ENCODE data around the gene PRAMEF12. TPM values are rescaled to one million over a fixed set of nuclear protein-coding genes. Genes with fewer than 3 reads are reported as not detected.
"Not testable (repeated sequence)": the region's sequence is repeated elsewhere in the genome, so short reads cannot be mapped to it uniquely, and the experiment has no call there.

The PRAMEF12 gene
- total RNA-seq, 1 experiment from 2014 or later: not detected

GRCh38 chr1:12781488-12781887 is 8.0 kb downstream of the PRAMEF12 start:
- not testable (repeated sequence) for DNase-seq; H3K27ac ChIP-seq; H3K36me3 ChIP-seq; H3K4me1 ChIP-seq; H3K27me3 ChIP-seq; H3K9me3 ChIP-seq (replicated peaks); H3K4me3 ChIP-seq

- H3K4me1 ChIP-seq; H3K36me3 ChIP-seq; H3K27me3 ChIP-seq; H3K4me3 ChIP-seq; H3K27ac ChIP-seq; H3K9me3 ChIP-seq (replicated peaks): not testable (repeated sequence)
- DNase-seq: peak; percentile 22 to 58
Observed at GRCh38 chr1:12783783-12784182, 10.2 kb downstream of the PRAMEF12 start.

GRCh38 chr1:12784729-12785128 is 11.2 kb downstream of the PRAMEF12 start:
- not testable (repeated sequence) for H3K4me3 ChIP-seq; DNase-seq; H3K4me1 ChIP-seq; H3K9me3 ChIP-seq (replicated peaks); H3K36me3 ChIP-seq; H3K27ac ChIP-seq; H3K27me3 ChIP-seq

- not testable (repeated sequence) for H3K27ac ChIP-seq; H3K36me3 ChIP-seq; H3K4me1 ChIP-seq; H3K27me3 ChIP-seq; H3K9me3 ChIP-seq (replicated peaks); DNase-seq; H3K4me3 ChIP-seq
Observed at GRCh38 chr1:12791097-12791496, 17.6 kb downstream of the PRAMEF12 start, which contains the start of gene PRAMEF1. PRAMEF1 (plus strand) TSS chr1:12791397; CDS start chr1:12793228, 1,831 bp downstream.

GRCh38 chr1:12798911-12799310 is 25.4 kb downstream of the PRAMEF12 start:
- no peak overlapping the region for H3K27ac ChIP-seq
- H3K36me3 ChIP-seq: no peaks in the 10 kb centered on the region
- H3K4me3 ChIP-seq: no peak overlapping the region
- no peak for DNase-seq
- H3K27me3 ChIP-seq: no peaks in the 10 kb centered on the region
- no peaks in the 10 kb centered on the region for H3K9me3 ChIP-seq (replicated peaks)
- H3K4me1 ChIP-seq: no peaks in the 10 kb centered on the region

GRCh38 chr1:12799730-12800129 is 26.2 kb downstream of the PRAMEF12 start:
- Histone ChIP-seq H3K9me3 (replicated peaks) (no peaks in the 10 kb centered on the region), H3K36me3 (no peaks in the 10 kb centered on the region), H3K4me3 (no peak overlapping the region), H3K27ac (no peak overlapping the region), H3K4me1 (no peaks in the 10 kb centered on the region), H3K27me3 (no peaks in the 10 kb centered on the region)
- DNase-seq: no peak

GRCh38 chr1:12809933-12810332 is 36.4 kb downstream of the PRAMEF12 start:
- H3K27ac ChIP-seq: no peak overlapping the region
- no peaks in the 10 kb centered on the region for H3K36me3 ChIP-seq
- DNase-seq: no peak
- H3K9me3 ChIP-seq (replicated peaks): no peaks in the 10 kb centered on the region
- H3K4me3 ChIP-seq: no peak overlapping the region
- H3K4me1 ChIP-seq: no peaks in the 10 kb centered on the region
- H3K27me3 ChIP-seq: peaks cover 5% of the 10 kb centered on the region; the same call in 1 of the 2 replicates

GRCh38 chr1:12810691-12811408 is 37.3 kb downstream of the PRAMEF12 start:
- Histone ChIP-seq H3K27ac (no peak overlapping the region), H3K9me3 (replicated peaks) (no peaks in the 10 kb centered on the region), H3K36me3 (no peaks in the 10 kb centered on the region), H3K27me3 (peaks cover 5% of the 10 kb centered on the region; the same call in 1 of the 2 replicates), H3K4me3 (no peak overlapping the region), H3K4me1 (no peaks in the 10 kb centered on the region)
- DNase-seq: no peak

- no peaks in the 10 kb centered on the region for H3K4me1 ChIP-seq
- no peak overlapping the region for H3K27ac ChIP-seq
- H3K9me3 ChIP-seq (replicated peaks): no peaks in the 10 kb centered on the region
- DNase-seq: no peak
- H3K4me3 ChIP-seq: no peak overlapping the region
- peaks cover 5% of the 10 kb centered on the region; the same call in 1 of the 2 replicates for H3K27me3 ChIP-seq
- no peaks in the 10 kb centered on the region for H3K36me3 ChIP-seq
Observed at GRCh38 chr1:12811409-12811784, 37.9 kb downstream of the PRAMEF12 start.

GRCh38 chr1:12819061-12819460 is 45.5 kb downstream of the PRAMEF12 start:
- not testable (repeated sequence) for DNase-seq; H3K36me3 ChIP-seq; H3K27me3 ChIP-seq; H3K4me1 ChIP-seq; H3K4me3 ChIP-seq; H3K9me3 ChIP-seq (replicated peaks); H3K27ac ChIP-seq

Other genes with a start within 250 kb of the PRAMEF12 start
- gene DHRS3, start 155.5 kb upstream of the PRAMEF12 start, total RNA-seq (2014; rRNA removed; shearing (Covaris generic)): 2.6 and 3.5 TPM in 2 replicates
- gene AADACL4, start 129.7 kb upstream of the PRAMEF12 start, total RNA-seq (2014; rRNA removed; shearing (Covaris generic)): not detected in 2 replicates
- gene AADACL3, start 57.6 kb upstream of the PRAMEF12 start, total RNA-seq (2014; rRNA removed; shearing (Covaris generic)): not detected in 2 replicates
- not detected in 2 replicates for gene CFAP107, start 27.5 kb upstream of the PRAMEF12 start, total RNA-seq (2014; rRNA removed; shearing (Covaris generic))
- 0.08 TPM in 1 of 2 replicates, not detected in the other for gene PRAMEF1, start 17.7 kb downstream of the PRAMEF12 start, total RNA-seq (2014; rRNA removed; shearing (Covaris generic))
- not detected in 2 replicates for gene PRAMEF11, start 57.7 kb downstream of the PRAMEF12 start, total RNA-seq (2014; rRNA removed; shearing (Covaris generic))
- gene HNRNPCL1, start 75.0 kb downstream of the PRAMEF12 start, total RNA-seq (2014; rRNA removed; shearing (Covaris generic)): not detected in 2 replicates
- gene PRAMEF2, start 83.3 kb downstream of the PRAMEF12 start, total RNA-seq (2014; rRNA removed; shearing (Covaris generic)): not detected in 2 replicates
- not detected in 2 replicates for gene PRAMEF4, start 112.5 kb downstream of the PRAMEF12 start, total RNA-seq (2014; rRNA removed; shearing (Covaris generic))
- gene PRAMEF10, start 124.5 kb downstream of the PRAMEF12 start, total RNA-seq (2014; rRNA removed; shearing (Covaris generic)): not detected in 2 replicates
- gene PRAMEF7, start 142.9 kb downstream of the PRAMEF12 start, total RNA-seq (2014; rRNA removed; shearing (Covaris generic)): not detected in 2 replicates
- gene PRAMEF6, start 173.8 kb downstream of the PRAMEF12 start, total RNA-seq (2014; rRNA removed; shearing (Covaris generic)): not detected in 2 replicates

Measured in SJCRH30 (cell line).